Posterior vena cava (tissue), 2 donors: ENCODE results near the gene CLMN. TPM values are rescaled to one million over a fixed set of nuclear protein-coding genes. Genes with fewer than 3 reads are reported as not detected.

Source experiments
- DNase-seq: peaks from one replicate; pipeline ENCODE4 v3.0.0-alpha.2; 2020; ENCODE audit warnings: low spot score
- intact Hi-C, 2 donors: fragments of 100-400 bp; cut with DNase I; formaldehyde crosslinking; loops; one replicate each; pipeline versions ENCODE4 v1.14.1 to v1.14.2; 2022 to 2023
- total RNA-seq, 2 donors: library from RNA; stranded (reverse); fragmentation: NEBNext Ultra II Directional; extraction: Animal tissue kit (Norgen Biotek cat#: 25700); gene quantifications; one replicate each; pipeline ENCODE4 v1.2.1, GENCODE V29; 2021
- donor health status: DM: yes; HTN: yes; CAD: no.
- donor health status: DM: yes; HTN: yes; CAD: no.

CLMN gene
- total RNA-seq, 2 donors from 2014 or later, result 9.4 to 11.1 TPM

GRCh38 chr14:95273001-95273978 lies 46.4 kb downstream of the CLMN start:
- DNase-seq, result no peak
- intact Hi-C loops, result no loop called here

- DNase-seq, result no peak
- intact Hi-C loops, result no loop called here
Observed at GRCh38 chr14:95272057-95272456, 47.7 kb downstream of the CLMN start.

- DNase-seq, result no peak
- intact Hi-C loops, result no loop called here
Observed at GRCh38 chr14:95270203-95270602, 49.5 kb downstream of the CLMN start.

GRCh38 chr14:95269493-95269892 lies 50.2 kb downstream of the CLMN start:
- intact Hi-C loops, result no loop called here
- no peak for DNase-seq

- no peak for DNase-seq
- intact Hi-C loops, result no loop called here
Observed at GRCh38 chr14:95268350-95268749, 51.4 kb downstream of the CLMN start.

GRCh38 chr14:95267306-95267705 lies 52.4 kb downstream of the CLMN start:
- no peak for DNase-seq
- intact Hi-C loops, result no loop called here

- intact Hi-C loops, result loop anchor here in 1 of 2 donors (1.0 kb wide), 1 partner anchor 18 kb away; no protein-coding TSS in a partner anchor
- DNase-seq, result no peak
Observed at GRCh38 chr14:95265106-95266094, 54.3 kb downstream of the CLMN start.

GRCh38 chr14:95264271-95264973 lies 55.3 kb downstream of the CLMN start:
- intact Hi-C loops, result no loop called here
- DNase-seq, result no peak

- intact Hi-C loops, result no loop called here
Observed at GRCh38 chr14:95263527-95264231, 56.0 kb downstream of the CLMN start.

GRCh38 chr14:95262511-95262891 lies 57.2 kb downstream of the CLMN start:
- no peak for DNase-seq
- intact Hi-C loops, result no loop called here

More at GRCh38 chr14:95263527-95264231, 56.0 kb downstream of the CLMN start:
- no peak for DNase-seq

- intact Hi-C loops, result no loop called here
- DNase-seq, result no peak
Observed at GRCh38 chr14:95261616-95262510, 57.8 kb downstream of the CLMN start.

- intact Hi-C loops, result no loop called here
- no peak for DNase-seq
Observed at GRCh38 chr14:95260537-95261361, 59.0 kb downstream of the CLMN start.

- intact Hi-C loops, result no loop called here
Observed at GRCh38 chr14:95258754-95259593, 60.7 kb downstream of the CLMN start.

GRCh38 chr14:95258156-95258555 lies 61.6 kb downstream of the CLMN start:
- intact Hi-C loops, result no loop called here
- DNase-seq, result no peak

More at GRCh38 chr14:95258754-95259593, 60.7 kb downstream of the CLMN start:
- DNase-seq, result no peak

- intact Hi-C loops, result no loop called here
- DNase-seq, result no peak
Observed at GRCh38 chr14:95257521-95257920, 62.2 kb downstream of the CLMN start.

- no peak for DNase-seq
- intact Hi-C loops, result no loop called here
Observed at GRCh38 chr14:95256776-95257060, 63.0 kb downstream of the CLMN start.
